Subcutaneous adipose tissue (tissue), 4 donors: ENCODE measurements around the gene SLC46A1. TPM values are rescaled to one million over a fixed set of nuclear protein-coding genes. Genes with fewer than 3 reads are reported as not detected.

Source experiments
- CTCF ChIP-seq: fragments of 450-650 bp; IDR thresholded peaks from one replicate; pipeline ENCODE4 v1.5.1; 2016; ENCODE audit warnings: low read depth, mild to moderate bottlenecking, control low read depth, antibody characterized with exemption, moderate library complexity
- total RNA-seq, 4 donors: library from RNA; depleted of rRNA; stranded (reverse); fragments of >200 nt; gene quantifications; one replicate each; pipeline ENCODE4 v1.1.0, GENCODE V29; 2016

The SLC46A1 gene
- total RNA-seq, 4 donors from 2014 or later = 7.3 to 16.3 (median 13.1) TPM

GRCh38 chr17:28379814-28380801, 25.9 kb downstream of the SLC46A1 start:
- TF ChIP-seq CTCF = no peak

- TF ChIP-seq CTCF = no peak
Observed at GRCh38 chr17:28372945-28373274, 33.1 kb downstream of the SLC46A1 start.

DNA sequence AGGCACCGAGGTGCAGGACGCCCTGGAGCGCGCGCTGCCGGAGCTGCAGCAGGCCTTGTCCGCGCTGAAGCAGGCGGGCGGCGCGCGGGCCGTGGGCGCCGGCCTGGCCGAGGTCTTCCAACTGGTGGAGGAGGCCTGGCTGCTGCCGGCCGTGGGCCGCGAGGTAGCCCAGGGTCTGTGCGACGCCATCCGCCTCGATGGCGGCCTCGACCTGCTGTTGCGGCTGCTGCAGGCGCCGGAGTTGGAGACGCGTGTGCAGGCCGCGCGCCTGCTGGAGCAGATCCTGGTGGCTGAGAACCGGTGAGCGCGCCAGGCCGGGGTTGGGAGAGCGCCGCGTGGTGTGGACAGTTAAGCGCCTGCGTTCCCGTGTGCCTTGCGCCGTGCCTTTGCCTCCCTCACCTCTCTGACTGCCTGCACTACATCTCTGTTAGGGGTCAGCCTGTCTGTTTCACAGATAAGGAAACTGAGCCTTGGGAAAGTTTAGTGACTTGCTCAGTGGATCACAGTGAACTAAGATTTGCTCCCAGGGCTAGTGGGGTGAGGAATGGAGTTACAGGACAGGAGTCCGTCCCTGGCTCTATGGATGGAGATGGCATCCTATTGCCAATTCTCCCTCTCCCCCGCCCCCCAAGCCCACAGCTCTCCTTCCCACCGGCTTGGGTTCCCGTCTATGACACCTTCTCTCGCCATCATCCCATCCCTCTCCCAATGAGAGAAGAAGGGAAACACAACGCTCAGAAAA, 33.6 kb downstream of the SLC46A1 start:
- no peak for TF ChIP-seq CTCF

GRCh38 chr17:28371245-28372202, 34.5 kb downstream of the SLC46A1 start, which contains the start of gene SARM1:
Gene SARM1, plus strand, starts transcription at chr17:28371694. Its CDS starts 339 bp downstream, at chr17:28372033.
- TF ChIP-seq CTCF = no peak

DNA sequence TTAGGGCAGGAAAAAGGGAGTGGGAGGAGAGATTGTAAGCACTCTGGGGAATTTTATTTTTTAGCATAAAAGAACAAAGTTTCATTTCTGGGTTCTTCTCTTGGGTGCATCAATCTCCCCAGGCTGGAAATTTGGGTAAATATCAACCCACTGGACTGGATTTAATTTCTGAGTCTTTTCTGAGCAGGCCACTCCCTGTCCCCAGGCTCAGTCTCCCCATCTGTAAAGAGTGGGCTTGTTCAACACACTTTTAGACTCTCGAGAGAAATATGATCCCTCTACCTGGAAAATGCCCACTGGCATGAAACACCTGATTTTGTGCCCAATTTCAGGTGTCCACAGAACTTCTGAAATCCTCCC, 35.3 kb downstream of the SLC46A1 start:
- no peak for TF ChIP-seq CTCF

- TF ChIP-seq CTCF = no peak
Observed at GRCh38 chr17:28370035-28370743, 35.8 kb downstream of the SLC46A1 start, which contains the start of gene VTN. Gene VTN, minus strand, starts transcription at chr17:28370307. Its CDS starts 104 bp downstream, at chr17:28370203.
